Posterior cingulate gyrus (tissue), 11 donors: ENCODE results near the gene CD58.

ENCODE experiments used
- DNase-seq, 10 donors: peaks; one replicate each; pipeline versions ENCODE4 v3.0.0 to v3.0.0-alpha.2; 2020 to 2021; ENCODE audit warnings: mixed read lengths in 3 of 10
- intact Hi-C: fragments of 100-400 bp; cut with DNase I; formaldehyde crosslinking; loops from one replicate; pipeline ENCODE4 v1.15.1; 2023

Gene CD58

DNA sequence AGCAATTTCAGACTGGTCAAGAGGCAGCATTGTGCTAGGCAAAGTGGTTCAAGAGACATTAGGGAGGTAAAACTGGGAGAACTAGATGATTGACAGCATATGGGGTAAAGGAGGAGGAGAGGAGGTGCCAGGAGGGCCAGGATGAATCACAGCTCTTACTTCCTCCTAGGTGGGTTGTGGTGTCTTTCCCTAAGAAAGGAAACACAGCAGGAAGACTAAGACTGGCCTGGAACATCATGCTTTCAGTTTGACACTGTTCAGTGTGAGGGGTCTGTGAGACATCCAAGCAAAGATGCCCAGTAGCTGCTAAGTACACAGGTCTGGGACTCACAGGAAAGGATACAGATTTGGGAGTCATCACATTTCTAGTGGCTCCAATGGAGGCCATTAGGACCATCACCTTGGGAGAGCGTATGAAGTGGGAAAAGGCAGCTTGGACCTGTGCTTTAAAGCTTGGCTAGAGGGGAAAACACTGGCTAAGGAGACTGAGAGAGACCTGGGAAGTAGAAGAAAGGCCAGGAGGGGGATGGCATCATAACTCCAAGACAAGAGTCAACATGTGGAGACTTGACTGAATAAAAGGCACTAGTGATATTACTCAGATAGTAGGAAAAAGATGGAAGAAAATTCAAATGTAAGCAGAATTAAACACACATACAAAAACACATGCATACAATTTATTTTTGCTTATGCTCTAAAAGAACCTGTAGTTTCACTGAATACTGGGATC, 17.3 kb downstream of the CD58 start:
- no peak for DNase-seq
- intact Hi-C loops = no loop called here

DNA sequence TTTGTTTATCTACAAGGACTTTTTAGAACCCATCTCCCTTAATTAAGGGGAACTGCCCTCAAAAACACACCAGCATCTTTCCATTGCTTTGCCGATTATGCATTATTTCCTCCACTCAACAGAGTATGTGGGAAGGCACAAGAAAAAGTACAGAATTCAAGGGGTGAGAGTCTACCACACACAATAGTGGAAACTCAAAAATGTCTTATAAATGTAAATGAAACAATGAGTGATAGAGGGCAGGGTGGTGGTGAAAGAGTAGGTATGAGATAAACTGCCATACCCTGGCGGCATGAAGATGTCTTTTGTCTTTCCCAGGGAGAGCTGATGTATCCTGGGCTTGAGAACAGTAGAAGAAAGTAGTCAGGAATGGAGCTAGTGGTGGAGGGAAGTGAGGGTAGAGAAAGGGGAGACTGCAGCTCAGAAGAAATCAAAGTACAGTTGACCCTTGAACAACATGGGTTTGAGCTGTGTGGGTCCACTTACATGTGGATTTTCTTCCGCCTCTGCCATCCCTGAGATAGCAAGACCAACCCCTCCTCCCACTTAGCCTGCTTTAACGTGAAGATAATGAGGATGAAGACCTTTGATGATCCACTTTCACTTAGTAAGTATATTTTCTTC, 24.4 kb downstream of the CD58 start:
- intact Hi-C loops = no loop called here
- no peak for DNase-seq

DNA sequence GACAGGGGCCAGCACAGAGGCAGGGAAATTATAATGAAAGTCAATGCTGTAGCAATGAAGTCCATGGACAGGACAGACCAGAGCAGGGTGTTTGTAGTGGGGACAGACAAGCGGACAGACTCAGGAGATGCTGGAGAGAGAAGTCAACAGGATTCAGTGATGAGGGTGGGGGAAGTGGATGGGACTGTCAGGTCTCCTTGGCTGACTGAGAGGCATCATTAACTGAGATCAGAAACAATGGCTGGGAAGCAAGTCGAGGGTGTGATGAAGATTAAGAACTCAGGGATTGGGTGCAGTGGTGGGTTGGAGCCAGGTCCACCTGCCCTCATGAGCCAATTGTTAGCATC, 25.5 kb downstream of the CD58 start:
- intact Hi-C loops = no loop called here

DNA sequence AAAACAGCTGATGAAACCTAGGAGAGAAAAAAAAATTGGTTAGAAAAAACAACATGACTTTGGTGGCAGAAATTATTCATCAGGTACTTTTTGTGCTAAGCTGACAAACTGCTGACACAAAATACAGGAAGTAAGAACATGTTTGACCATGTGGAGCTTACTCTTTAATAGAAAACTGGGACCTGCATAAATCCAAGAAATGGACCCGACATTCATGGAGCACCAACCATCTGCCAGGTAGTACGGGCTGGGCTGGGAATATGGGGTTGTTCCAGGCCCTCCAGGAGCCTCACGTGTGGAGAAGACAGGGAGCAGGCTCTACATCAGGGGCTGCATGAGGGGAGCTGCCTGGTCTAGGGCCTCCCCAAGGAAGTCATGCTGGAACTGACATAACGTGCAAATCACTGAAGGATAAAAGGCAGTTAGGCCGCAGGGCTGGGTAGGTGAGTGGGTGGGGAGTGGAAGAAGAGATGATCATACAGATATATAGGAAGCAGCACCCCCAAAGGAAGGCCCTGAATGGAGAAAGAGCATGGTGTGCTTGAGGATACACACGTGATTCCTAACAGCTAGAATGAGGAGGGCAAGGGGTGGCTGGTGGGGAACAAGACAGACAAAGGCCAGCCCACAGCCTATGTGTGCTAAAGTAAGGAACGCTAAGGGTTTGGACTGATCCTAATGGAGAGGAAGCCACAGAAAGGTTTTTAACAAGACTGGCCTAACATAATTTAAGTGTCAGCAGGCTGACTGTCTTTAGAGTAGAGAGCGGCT, 26.1 kb downstream of the CD58 start:
- DNase-seq = no peak
- intact Hi-C loops = no loop called here

More for the DNA sequence above, 25.5 kb downstream of the CD58 start:
- no peak for DNase-seq

DNA sequence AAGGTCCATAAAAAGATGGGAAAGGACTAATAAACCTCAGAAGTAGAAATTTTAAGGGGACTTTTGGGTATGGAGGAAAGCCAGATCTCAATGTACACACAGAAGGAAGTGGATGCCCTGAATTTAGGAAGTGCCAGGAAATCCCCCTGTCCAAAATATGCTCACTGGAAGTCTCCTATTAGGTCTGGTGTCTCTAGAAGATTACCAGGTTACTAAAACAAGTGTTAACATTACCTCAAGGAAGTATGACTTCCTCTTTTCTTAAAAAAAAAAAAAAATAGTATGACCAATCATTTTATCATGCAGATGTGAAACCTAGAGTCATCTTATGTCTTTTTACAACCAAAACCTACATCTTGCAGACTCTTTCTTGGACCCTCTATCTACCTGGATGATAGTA, 30.7 kb downstream of the CD58 start:
- DNase-seq = no peak
- intact Hi-C loops = no loop called here

DNA sequence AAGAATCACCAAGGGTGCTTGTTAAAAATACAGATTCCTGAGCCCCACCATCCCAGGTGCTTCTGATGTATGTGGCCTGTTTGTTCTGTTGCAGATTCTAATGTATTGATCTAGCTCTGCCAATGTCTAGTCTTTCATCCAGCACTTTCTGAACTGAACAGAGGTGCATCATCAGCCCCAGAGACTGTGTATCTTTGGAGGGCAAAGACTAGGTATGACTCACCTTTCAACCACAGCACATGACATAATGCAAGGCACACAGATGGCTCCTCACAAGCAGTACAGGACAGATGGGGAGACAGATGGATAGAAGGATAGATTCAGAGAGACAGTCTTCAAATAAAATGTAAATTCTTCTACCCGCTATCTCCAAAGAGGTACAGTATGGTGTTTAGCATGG, 32.3 kb downstream of the CD58 start:
- intact Hi-C loops = no loop called here

DNA sequence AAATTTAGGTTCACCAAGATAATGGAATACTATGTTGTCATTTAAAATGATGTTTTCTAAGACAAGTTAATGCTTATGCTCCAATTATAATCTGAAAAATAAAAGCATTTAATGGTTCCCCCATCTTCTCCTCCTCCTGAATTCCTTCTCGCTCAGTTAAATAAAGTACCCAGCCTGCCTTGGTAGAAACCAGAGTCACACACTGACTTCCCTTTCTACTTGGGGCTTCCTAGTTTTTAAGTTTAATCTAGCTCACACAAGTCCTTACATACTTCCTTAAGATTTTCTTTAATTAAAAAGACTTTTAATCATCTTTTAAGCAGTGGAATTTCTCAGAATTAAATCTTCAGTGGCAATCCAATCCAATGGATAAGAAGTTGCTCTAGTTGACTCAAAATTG, 32.9 kb downstream of the CD58 start:
- intact Hi-C loops = no loop called here
- no peak for DNase-seq

More for the DNA sequence above, 32.3 kb downstream of the CD58 start:
- no peak for DNase-seq

DNA sequence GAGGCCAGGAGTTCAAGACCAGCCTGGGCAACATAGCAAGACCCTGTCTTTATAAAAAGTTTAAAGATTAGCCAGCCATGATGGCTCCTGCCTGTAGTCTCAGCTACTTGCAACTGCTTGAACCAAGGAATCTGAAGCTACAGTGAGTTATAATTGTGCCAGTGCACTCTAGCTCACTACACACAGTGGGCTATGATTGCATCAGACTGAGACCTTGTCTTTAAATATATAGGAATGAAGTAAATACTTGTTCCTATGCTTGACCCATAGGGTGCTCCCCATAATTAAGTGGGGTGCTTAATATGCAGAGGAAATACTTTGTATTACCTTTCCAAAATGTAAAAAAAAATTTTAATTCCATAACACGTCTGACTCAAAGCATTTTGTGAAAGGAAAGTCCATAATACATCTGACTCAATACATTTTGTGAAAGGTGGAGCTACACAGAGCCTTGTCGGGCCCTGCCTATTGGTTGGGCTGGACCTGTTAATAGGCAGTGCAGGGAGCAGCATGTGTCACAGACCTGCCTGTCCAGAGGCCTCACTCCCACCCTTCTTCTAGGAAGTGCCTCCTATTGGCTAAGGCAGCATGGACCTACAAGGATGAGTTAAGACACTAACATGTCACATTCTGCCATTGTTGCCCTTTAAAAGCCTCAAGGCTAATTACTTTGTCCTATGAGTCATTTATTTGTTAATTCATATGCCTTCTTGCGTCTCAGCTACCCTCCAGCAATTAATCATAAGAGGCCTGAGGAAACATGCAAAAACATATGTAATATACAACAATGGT, 33.6 kb downstream of the CD58 start:
- intact Hi-C loops = no loop called here
- no peak for DNase-seq

DNA sequence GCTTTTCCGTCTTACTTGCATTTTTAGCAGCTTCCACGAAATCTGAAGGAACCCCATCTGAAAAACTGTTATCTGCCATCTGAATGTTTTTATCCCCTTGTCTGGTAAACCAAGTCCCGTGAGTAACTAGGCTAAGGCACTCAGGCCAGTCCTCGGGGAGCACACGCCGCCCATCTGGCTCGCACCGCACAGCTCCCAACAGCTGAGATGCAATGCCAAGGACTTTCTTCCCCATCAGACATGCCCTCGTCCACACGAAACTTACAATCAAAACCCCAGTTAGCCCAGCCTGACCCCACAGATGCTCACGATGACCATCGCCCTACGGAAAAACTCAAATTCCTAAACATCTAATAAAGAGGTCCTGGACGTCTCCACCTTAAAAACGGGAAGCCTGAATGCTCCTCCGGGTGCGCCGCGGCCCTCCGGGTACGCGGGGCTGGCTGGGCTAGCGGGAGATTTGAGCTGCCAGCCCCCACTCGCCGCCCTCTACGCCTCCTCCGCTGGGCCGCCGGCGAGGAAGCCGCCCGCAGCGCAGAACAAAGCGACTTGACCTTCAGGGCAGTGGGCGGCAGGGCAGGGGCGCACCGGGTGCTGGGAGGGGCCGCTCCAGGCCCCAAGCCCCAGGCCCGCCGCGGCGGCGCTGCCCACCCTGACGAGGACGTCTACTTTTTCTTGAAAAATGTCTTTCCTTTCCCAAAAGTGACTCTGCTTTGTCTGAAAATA, 36.6 kb downstream of the CD58 start:
- DNase-seq = no peak
- intact Hi-C loops = no loop called here

DNA sequence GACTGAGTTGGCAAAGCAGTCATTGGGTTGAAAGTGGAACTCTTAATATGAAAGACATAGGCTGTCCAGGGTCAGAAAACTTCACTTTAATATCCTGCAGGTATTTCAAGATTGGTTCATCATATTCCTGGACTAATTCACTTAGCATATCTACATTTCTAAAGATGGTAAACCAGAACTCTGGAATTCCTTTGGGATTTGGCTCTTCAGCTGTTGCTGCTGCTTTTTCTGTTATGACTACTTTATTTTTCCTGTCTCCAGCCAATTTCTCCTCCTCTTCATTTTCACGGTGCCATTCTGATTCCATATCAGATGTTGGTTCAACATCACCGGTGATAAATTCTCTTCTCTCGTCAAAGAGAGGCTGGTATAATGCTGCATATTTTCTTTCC, 37.4 kb downstream of the CD58 start:
- DNase-seq = no peak
- intact Hi-C loops = no loop called here

DNA sequence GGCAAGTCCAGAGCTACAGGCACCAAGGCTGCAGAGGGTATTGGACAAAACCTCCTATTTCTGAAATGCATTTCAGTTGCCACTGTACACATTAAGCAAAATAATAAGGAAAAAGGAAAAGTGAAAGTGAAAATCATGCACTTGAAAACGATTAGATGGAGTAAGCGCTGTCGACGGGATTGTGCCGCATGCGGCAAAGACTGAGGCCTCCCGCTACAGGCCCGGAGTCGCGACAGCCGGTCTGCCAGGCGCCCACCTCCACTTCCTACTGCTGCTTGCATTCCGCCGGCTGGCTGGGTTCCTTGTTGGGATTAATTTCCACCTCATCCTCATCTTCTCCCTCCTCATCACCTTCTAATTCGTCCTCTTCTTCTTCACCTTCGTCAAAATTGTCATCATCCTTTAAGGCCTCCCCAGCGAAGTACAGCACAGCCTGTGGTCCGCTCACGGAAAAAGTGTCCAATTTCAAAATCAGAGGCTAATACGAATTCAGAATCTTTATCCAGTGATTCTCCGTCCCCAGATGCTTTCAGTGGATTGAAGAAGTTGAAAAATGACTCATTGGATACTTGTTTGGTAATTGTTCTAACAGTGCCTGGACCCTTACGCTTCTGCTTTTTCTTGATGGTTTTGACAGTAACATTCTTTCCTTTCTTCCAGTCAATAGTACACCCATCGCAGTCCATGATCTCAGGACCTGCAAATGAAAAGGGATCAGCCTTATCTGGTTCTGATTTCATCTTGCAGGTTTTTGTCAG, 38.0 kb downstream of the CD58 start:
- intact Hi-C loops = no loop called here

DNA sequence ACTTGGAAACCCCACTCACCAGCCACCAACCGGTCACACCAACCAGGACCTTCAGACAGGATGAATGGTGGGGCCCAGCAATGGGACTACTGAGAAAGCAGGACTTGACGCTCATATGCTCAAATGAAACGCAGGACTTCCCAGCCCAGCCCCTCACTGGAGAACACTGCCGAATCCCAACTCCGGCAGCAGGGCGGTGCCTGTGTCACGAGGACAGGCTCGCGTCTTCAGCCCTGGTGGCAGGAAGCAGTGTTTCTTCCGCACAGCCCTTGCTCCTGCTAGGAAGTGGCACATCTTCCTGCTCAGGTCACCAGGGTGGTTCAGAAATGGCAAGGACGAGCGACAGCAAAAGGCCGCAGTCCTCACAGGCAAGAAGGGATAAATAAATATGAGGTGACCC, 38.9 kb downstream of the CD58 start:
- intact Hi-C loops = no loop called here
- DNase-seq = peak in 1 of 10 donors; percentile 75

More for the DNA sequence above, 38.0 kb downstream of the CD58 start:
- peak in 1 of 10 donors; percentile 67 for DNase-seq

DNA sequence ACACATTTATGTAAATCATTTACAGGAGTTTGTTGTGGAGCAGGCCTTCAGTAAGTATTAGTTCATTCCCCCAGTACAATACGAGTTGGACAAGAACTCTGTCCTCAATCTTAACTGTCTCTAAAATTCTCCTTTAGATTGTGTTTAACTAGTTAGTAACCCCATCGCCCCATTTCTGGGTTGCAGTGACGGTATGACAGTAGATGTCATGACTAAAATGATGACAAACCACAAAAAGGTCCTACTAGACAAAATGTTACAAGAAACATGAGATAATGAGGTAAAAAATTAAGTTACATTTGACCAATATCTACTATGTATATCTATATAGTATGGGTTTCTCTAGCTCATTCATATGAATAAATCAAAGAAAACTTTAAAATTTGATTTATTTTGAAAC, 41.1 kb downstream of the CD58 start:
- no peak for DNase-seq
- intact Hi-C loops = no loop called here

DNA sequence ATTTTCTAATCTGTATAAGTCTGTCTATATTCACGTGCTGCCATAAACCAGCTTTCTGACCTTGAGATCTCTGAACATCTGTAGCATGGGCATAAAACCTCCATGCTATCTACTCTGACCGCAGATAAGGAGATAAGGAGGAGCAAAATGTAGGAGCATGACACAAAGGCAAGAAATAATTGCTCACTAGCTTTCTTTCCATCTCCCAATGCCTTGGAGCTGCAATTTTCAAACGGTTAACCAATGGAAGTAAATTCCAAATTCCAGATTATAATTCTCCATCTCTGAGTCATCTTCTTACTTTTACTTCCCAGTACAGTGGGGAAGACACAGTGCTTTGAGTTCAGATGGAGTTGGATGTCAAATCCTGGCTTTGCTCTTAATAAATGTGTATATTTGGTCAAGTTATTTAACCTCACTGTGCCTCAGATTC, 41.6 kb downstream of the CD58 start:
- DNase-seq = no peak
- intact Hi-C loops = no loop called here

DNA sequence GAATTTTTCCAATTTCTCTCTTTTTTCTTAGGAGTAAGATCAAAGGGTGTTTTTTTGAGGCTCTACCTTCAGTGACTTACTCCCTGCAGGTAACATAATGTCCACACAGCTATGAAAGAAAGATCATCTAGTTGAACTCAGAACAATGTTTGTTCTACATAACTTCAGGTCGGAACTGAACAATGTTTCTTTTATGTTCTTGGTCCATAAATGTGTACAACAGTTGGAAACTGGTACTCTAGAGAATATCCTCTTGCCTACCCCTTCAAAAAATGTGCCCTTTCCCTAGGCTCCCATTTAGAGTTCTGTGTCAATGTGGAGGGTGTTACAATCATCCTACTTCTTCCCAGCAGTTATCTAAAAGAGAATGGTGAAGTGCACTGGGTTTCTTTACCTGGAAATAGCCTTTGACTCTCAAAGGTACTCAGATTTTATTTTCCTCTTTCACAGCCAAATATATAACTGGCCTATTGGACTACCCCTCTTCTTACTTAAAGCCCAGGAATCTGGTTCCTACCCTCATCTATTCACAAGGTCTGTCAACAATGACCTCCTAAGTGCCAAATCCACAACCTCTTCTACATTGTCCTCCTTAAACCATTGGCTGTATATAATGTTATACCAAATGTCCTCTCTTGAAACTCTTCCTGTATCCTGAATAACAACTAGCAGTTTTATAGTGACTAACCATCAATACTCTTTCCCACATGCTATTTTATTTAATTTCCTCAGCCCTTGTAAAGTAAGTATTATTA, 42.3 kb downstream of the CD58 start:
- no peak for DNase-seq
- intact Hi-C loops = no loop called here

DNA sequence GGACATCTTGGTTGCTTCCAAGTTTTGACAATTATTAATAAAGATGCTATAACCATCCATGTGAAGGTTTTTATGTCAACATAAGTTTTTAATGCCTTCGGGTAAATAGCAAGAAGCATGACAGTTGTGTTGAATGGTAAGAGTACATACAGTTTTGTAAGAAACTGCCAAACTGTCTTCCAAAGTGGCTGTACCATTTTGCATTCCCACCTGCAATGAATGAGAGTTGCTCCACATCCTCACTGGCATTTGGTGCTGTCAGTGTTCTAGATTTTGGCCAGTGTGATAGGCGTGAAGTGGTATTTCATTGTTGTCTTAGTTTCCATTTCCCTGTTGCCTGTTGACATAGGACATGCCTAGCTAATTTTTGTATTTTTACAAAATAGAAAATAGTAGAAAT, 45.4 kb downstream of the CD58 start:
- intact Hi-C loops = no loop called here
- DNase-seq = no peak

DNA sequence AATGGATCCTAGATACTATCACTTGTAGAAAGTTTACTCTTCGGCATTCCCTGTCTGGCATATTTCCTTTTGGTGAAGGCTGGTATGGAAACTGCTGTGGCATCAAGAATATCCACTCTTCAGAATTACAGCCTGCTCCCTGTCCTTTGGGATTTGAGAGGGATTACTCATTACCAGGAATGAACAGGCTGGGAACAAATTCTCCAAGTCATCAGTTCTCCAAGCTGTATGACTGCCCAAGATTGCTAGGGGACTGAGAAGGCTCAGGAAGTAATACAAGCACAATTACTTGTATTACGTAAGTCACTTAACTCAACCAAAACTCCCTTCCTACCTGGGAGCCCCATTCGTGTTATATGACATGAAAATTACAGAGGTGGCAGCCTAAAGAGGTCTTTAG, 49.6 kb downstream of the CD58 start:
- no peak for DNase-seq

DNA sequence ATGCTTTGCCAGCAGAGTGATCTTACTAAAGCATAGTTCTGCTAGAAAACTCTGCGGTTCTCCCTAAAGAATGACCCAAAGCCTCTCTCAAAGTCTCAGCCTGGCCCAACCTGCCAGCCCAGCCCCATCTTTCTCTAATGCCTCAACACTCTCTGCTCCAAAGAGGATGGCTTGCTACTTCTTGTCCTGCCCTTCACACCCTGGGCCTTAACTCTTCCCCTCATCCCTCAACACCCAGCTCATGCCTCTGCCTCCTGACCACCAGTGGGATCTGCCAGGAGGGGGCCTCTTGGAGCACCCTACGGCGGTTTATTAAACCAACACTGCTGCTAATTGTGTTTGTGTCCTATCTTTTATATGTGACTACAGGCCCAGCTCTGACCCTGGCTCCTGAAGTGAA, 52.4 kb downstream of the CD58 start:
- intact Hi-C loops = no loop called here

More for the DNA sequence above, 49.6 kb downstream of the CD58 start:
- intact Hi-C loops = no loop called here

DNA sequence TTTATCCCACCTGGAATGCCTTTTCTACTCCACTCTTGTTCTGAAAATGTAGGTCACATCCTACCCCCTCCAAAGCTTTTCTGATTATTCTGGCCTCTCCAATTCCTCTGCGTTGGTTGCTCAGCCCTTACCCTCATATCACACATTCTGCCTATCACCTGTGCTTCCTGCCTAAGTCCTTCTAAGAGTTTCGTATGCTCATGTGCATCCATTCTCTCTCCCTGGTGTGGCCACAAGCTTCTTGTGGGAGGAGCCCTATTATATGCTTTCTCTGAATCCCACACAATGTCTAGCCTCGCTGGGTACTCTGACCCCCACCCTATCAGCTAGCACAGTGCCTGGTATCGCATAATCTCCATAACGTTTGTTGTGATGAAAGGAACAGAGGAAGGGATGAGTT, 54.2 kb downstream of the CD58 start:
- DNase-seq = no peak
- intact Hi-C loops = no loop called here

More for the DNA sequence above, 52.4 kb downstream of the CD58 start:
- no peak for DNase-seq
